OCI-LY1 (cell line): ENCODE data around the gene EMX1.

Experiments
- H2AFZ ChIP-seq: fragments of 200-600 bp; sonication (generic), shearing (Covaris generic); 2 replicates; pipeline ENCODE4 v1.6.0; 2014; ENCODE audit warnings: antibody characterized with exemption, mild to moderate bottlenecking, low read length
- H3F3A ChIP-seq: fragments of 200-600 bp; sonication (generic), shearing (Covaris generic); 2 replicates; pipeline ENCODE4 v1.6.0; 2014; ENCODE audit warnings: mild to moderate bottlenecking, antibody characterized with exemption, low read length, moderate library complexity; ENCODE audit not compliant: insufficient read depth
- H3K27ac ChIP-seq: fragments of 200-600 bp; sonication (generic); 2 replicates; pipeline ENCODE4 v1.5.1; 2014; ENCODE audit warnings: low read length, mixed run types, mild to moderate bottlenecking, low read depth; ENCODE audit not compliant: poor library complexity, severe bottlenecking
- H3K27me3 ChIP-seq: fragments of 200-600 bp; sonication (generic); 2 replicates; pipeline ENCODE4 v1.6.0; 2014; ENCODE audit warnings: antibody characterized with exemption, mild to moderate bottlenecking, low read length, moderate library complexity; ENCODE audit not compliant: insufficient read depth
- H3K36me3 ChIP-seq: fragments of 200-600 bp; sonication (generic); 2 replicates; pipeline ENCODE4 v1.6.1; 2014; ENCODE audit warnings: mild to moderate bottlenecking, antibody characterized with exemption, low read length, moderate library complexity, mixed read lengths; ENCODE audit not compliant: insufficient read depth
- H3K4me1 ChIP-seq: fragments of 200-600 bp; sonication (generic); 2 replicates; pipeline ENCODE4 v1.5.1; 2014; ENCODE audit warnings: mild to moderate bottlenecking, low read length, moderate library complexity; ENCODE audit not compliant: insufficient read depth, severe bottlenecking
- H3K4me2 ChIP-seq: fragments of 200-600 bp; sonication (generic), shearing (Covaris generic); 2 replicates; pipeline ENCODE4 v1.6.1; 2014; ENCODE audit warnings: low read length
- H3K4me3 ChIP-seq: fragments of 200-600 bp; sonication (generic); 2 replicates; pipeline ENCODE4 v1.5.1; 2014; ENCODE audit warnings: low read length, low read depth, mild to moderate bottlenecking, mixed read lengths; ENCODE audit not compliant: poor library complexity, severe bottlenecking
- H3K79me2 ChIP-seq: fragments of 200-600 bp; shearing (Covaris generic); 2 replicates; pipeline ENCODE4 v1.6.1; 2016; ENCODE audit warnings: mixed run types, low read length, mixed read lengths; ENCODE audit not compliant: insufficient read depth
- H3K9ac ChIP-seq: fragments of 200-600 bp; sonication (generic), shearing (Covaris generic); 2 replicates; pipeline ENCODE4 v1.6.1; 2014; ENCODE audit warnings: mild to moderate bottlenecking, low read length, mixed read lengths
- H3K9me2 ChIP-seq: fragments of 200-600 bp; sonication (generic), shearing (Covaris generic); 2 replicates; pipeline ENCODE4 v1.6.1; 2014; ENCODE audit warnings: low read depth, mild to moderate bottlenecking, low read length, mixed read lengths
- H3K9me3 ChIP-seq: fragments of 200-600 bp; shearing (Covaris generic); 2 replicates; pipeline ENCODE4 v1.6.1; 2014; ENCODE audit warnings: low read length, mixed read lengths
- H4K20me1 ChIP-seq: fragments of 200-600 bp; sonication (generic), shearing (Covaris generic); 2 replicates; pipeline ENCODE4 v1.6.0; 2016; ENCODE audit warnings: mild to moderate bottlenecking, low read length; ENCODE audit not compliant: insufficient read depth
- EZH2 ChIP-seq: fragments of 200-600 bp; sonication (generic), shearing (Covaris generic); IDR thresholded peaks from 2 replicates; pipeline ENCODE4 v1.8.0; 2017; ENCODE audit warnings: borderline replicate concordance, mixed run types, mild to moderate bottlenecking, antibody characterized with exemption, low read length, moderate library complexity, mixed read lengths
- TF ChIP-seq, protein P1 (sequence below): fragments of 200-600 bp; sonication (generic), shearing (Covaris generic); IDR thresholded peaks from 2 replicates; pipeline ENCODE4 v1.5.1; 2017; ENCODE audit warnings: mild to moderate bottlenecking, antibody characterized with exemption, low read length, moderate library complexity, mixed read lengths

The EMX1 gene

GRCh38 chr2:72972352-72973136 is 55.2 kb downstream of the EMX1 start:
- H3K9me2 ChIP-seq: no peaks in the 10 kb centered on the region
- no peak for TF ChIP-seq EZH2
- TF ChIP-seq, protein P1, sequence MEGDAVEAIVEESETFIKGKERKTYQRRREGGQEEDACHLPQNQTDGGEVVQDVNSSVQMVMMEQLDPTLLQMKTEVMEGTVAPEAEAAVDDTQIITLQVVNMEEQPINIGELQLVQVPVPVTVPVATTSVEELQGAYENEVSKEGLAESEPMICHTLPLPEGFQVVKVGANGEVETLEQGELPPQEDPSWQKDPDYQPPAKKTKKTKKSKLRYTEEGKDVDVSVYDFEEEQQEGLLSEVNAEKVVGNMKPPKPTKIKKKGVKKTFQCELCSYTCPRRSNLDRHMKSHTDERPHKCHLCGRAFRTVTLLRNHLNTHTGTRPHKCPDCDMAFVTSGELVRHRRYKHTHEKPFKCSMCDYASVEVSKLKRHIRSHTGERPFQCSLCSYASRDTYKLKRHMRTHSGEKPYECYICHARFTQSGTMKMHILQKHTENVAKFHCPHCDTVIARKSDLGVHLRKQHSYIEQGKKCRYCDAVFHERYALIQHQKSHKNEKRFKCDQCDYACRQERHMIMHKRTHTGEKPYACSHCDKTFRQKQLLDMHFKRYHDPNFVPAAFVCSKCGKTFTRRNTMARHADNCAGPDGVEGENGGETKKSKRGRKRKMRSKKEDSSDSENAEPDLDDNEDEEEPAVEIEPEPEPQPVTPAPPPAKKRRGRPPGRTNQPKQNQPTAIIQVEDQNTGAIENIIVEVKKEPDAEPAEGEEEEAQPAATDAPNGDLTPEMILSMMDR: no peak
- no peaks in the 10 kb centered on the region for H3K79me2 ChIP-seq
- no peaks in the 10 kb centered on the region for H3K36me3 ChIP-seq
- H3K4me1 ChIP-seq: no peaks in the 10 kb centered on the region
- H3K4me2 ChIP-seq: no peak overlapping the region
- H4K20me1 ChIP-seq: no peaks in the 10 kb centered on the region
- H3K9ac ChIP-seq: no peak overlapping the region
- H2AFZ ChIP-seq: no peak overlapping the region
- H3F3A ChIP-seq: no peaks in the 10 kb centered on the region
- H3K27me3 ChIP-seq: no peaks in the 10 kb centered on the region
- no peak overlapping the region for H3K4me3 ChIP-seq
- no peaks in the 10 kb centered on the region for H3K9me3 ChIP-seq
- H3K27ac ChIP-seq: no peak overlapping the region

GRCh38 chr2:72973137-72973535 is 55.8 kb downstream of the EMX1 start:
- H3K27ac ChIP-seq: no peak overlapping the region
- no peak overlapping the region for H3K4me3 ChIP-seq
- no peaks in the 10 kb centered on the region for H3K4me1 ChIP-seq
- no peaks in the 10 kb centered on the region for H3K79me2 ChIP-seq
- no peak overlapping the region for H3K9ac ChIP-seq
- H4K20me1 ChIP-seq: no peaks in the 10 kb centered on the region
- TF ChIP-seq EZH2: no peak
- TF ChIP-seq, protein P1: no peak
- no peak overlapping the region for H2AFZ ChIP-seq
- H3K9me3 ChIP-seq: no peaks in the 10 kb centered on the region
- no peaks in the 10 kb centered on the region for H3F3A ChIP-seq
- no peak overlapping the region for H3K4me2 ChIP-seq
- no peaks in the 10 kb centered on the region for H3K9me2 ChIP-seq
- no peaks in the 10 kb centered on the region for H3K27me3 ChIP-seq
- H3K36me3 ChIP-seq: no peaks in the 10 kb centered on the region

GRCh38 chr2:72973566-72974435 is 56.5 kb downstream of the EMX1 start:
- Histone ChIP-seq H3K4me3 (no peak overlapping the region), H3K9ac (no peak overlapping the region), H3K27ac (no peak overlapping the region), H3K27me3 (no peaks in the 10 kb centered on the region), H3K4me1 (no peaks in the 10 kb centered on the region), H3K36me3 (no peaks in the 10 kb centered on the region), H3K9me3 (no peaks in the 10 kb centered on the region), H3K9me2 (no peaks in the 10 kb centered on the region), H3K79me2 (no peaks in the 10 kb centered on the region), H3F3A (no peaks in the 10 kb centered on the region), H3K4me2 (no peak overlapping the region), H4K20me1 (no peaks in the 10 kb centered on the region), H2AFZ (no peak overlapping the region)
- TF ChIP-seq EZH2: no peak
- TF ChIP-seq, protein P1: peak; percentile 84
